H1 (cell line): ENCODE measurements around the gene DPEP2. TPM values are rescaled to one million over a fixed set of nuclear protein-coding genes. Genes with fewer than 3 reads are reported as not detected.

Experiments
- CTCF ChIA-PET: fragments of 300-600 bp; sonication (Branson Sonifier 250); formaldehyde crosslinking; loops from one replicate; lab custom pipeline; 2021; ENCODE audit not compliant: partially characterized antibody; lab: Charles Lee
- POLR2A ChIA-PET: fragments of 300-600 bp; sonication (Branson Sonifier 250); formaldehyde crosslinking; loops from one replicate; lab custom pipeline; 2021; ENCODE audit warnings: inconsistent platforms; ENCODE audit not compliant: partially characterized antibody; lab: Charles Lee
- DNase-seq, 2 experiments: peaks; one replicate each; pipeline versions ENCODE4 v3.0.0 to v3.0.0-alpha.2; 2010 to 2022; ENCODE audit warnings: low spot score in 2 of 2, low read depth in 1 of 2, mixed read lengths in 1 of 2
- FAIRE-seq: peaks from 2 replicates; lab custom pipeline; 2011; peaks lifted over from hg19 to GRCh38; lab: Jason Lieb, UNC
- H2AFZ ChIP-seq: 2 replicates; pipeline ENCODE4 v1.8.1; 2012; ENCODE audit warnings: low read length, inconsistent platforms
- H2AK5ac ChIP-seq: 2 replicates; pipeline ENCODE4 v1.6.1; 2013; ENCODE audit warnings: low read depth, low read length
- H2BK120ac ChIP-seq: replicated peaks from 2 replicates; pipeline ENCODE3; 2013; ENCODE audit warnings: low read depth, low read length, inconsistent platforms
- H2BK12ac ChIP-seq: 2 replicates; pipeline ENCODE4 v1.6.1; 2013; ENCODE audit warnings: low read depth, low read length
- H2BK15ac ChIP-seq: 2 replicates; pipeline ENCODE4 v1.6.1; 2013; ENCODE audit warnings: low read length
- H2BK20ac ChIP-seq: 2 replicates; pipeline ENCODE4 v1.6.1; 2013; ENCODE audit warnings: low read length
- H2BK5ac ChIP-seq: 2 replicates; pipeline ENCODE4 v1.6.1; 2013; ENCODE audit warnings: low read depth, low read length
- H3K14ac ChIP-seq: 2 replicates; pipeline ENCODE4 v1.6.1; 2013; ENCODE audit warnings: inconsistent platforms; ENCODE audit not compliant: insufficient read length
- H3K18ac ChIP-seq: 2 replicates; pipeline ENCODE4 v1.6.1; 2013; ENCODE audit warnings: low read length; ENCODE audit errors: extremely low read depth
- H3K23ac ChIP-seq: 2 replicates; pipeline ENCODE4 v1.6.1; 2013; ENCODE audit warnings: inconsistent platforms; ENCODE audit not compliant: insufficient read length
- H3K23me2 ChIP-seq: 2 replicates; pipeline ENCODE4 v1.6.1; 2013; ENCODE audit warnings: low read depth, low read length
- H3K27ac ChIP-seq: 2 replicates; pipeline ENCODE4 v1.6.1; 2011; ENCODE audit warnings: low read depth, low read length, inconsistent platforms
- H3K27me3 ChIP-seq, 4 experiments: replicated peaks in 1 of 4; 1 replicate in 1 of 4; 2 replicates in 3 of 4; pipeline versions ENCODE4 v1.6.1 to v1.8.1; 2011 to 2013; ENCODE audit warnings: low read length in 3 of 4, mild to moderate bottlenecking in 3 of 4, inconsistent platforms in 2 of 4, mixed read lengths in 2 of 4, moderate library complexity in 1 of 4; ENCODE audit not compliant: control insufficient read depth in 3 of 4, insufficient read depth in 3 of 4; ENCODE audit errors: extremely low read depth in 1 of 4
- H3K36me3 ChIP-seq, 4 experiments: 2 replicates each; pipeline versions ENCODE4 v1.6.1 to v1.8.1; 2011 to 2013; ENCODE audit warnings: mild to moderate bottlenecking in 4 of 4, low read length in 3 of 4, moderate library complexity in 2 of 4, control low read depth in 1 of 4, inconsistent platforms in 1 of 4; ENCODE audit not compliant: insufficient read depth in 4 of 4, control insufficient read depth in 2 of 4
- H3K4ac ChIP-seq: replicated peaks from 2 replicates; pipeline ENCODE3; 2013; ENCODE audit warnings: low read length, low read depth, mixed read lengths, inconsistent platforms; ENCODE audit not compliant: insufficient read length
- H3K4me1 ChIP-seq, 4 experiments: replicated peaks in 1 of 4; 1 replicate in 1 of 4; 2 replicates in 3 of 4; pipeline versions ENCODE4 v1.6.1 to v1.8.1; 2011 to 2013; ENCODE audit warnings: low read length in 3 of 4, inconsistent platforms in 2 of 4, mixed read lengths in 1 of 4; ENCODE audit not compliant: insufficient read depth in 4 of 4, control insufficient read depth in 3 of 4
- H3K4me2 ChIP-seq, 2 experiments: 2 replicates each; pipeline versions ENCODE4 v1.6.1 to v1.8.1; 2011 to 2013; ENCODE audit warnings: low read depth in 2 of 2, low read length in 2 of 2, control low read depth in 1 of 2, inconsistent platforms in 1 of 2, mild to moderate bottlenecking in 1 of 2; ENCODE audit not compliant: insufficient read depth in 1 of 2
- H3K4me3 ChIP-seq, 4 experiments: fragments of 200-600, 300-600 bp in 1 of 4; sonication (generic), shearing (Covaris generic), sonication (Bioruptor Twin) in 1 of 4; 2 replicates each; pipeline versions ENCODE4 v1.5.1 to v1.8.1; 2011 to 2016; ENCODE audit warnings: low read length in 4 of 4, low read depth in 3 of 4, control low read depth in 2 of 4, inconsistent platforms in 2 of 4, mild to moderate bottlenecking in 2 of 4, mixed read lengths in 1 of 4, moderate library complexity in 1 of 4; ENCODE audit not compliant: insufficient read depth in 2 of 4; ENCODE audit errors: extremely low read depth in 1 of 4
- H3K56ac ChIP-seq: replicated peaks from 2 replicates; pipeline ENCODE3; 2013; ENCODE audit warnings: low read depth, mild to moderate bottlenecking, mixed read lengths, low read length, inconsistent platforms; ENCODE audit not compliant: insufficient read length
- H3K79me1 ChIP-seq: 2 replicates; pipeline ENCODE4 v1.6.1; 2013; ENCODE audit warnings: low read depth, low read length, control low read depth
- H3K79me2 ChIP-seq, 2 experiments: 2 replicates each; pipeline versions ENCODE4 v1.6.1 to v1.8.1; 2012 to 2013; ENCODE audit warnings: low read length in 2 of 2, mild to moderate bottlenecking in 2 of 2, inconsistent platforms in 1 of 2; ENCODE audit not compliant: insufficient read depth in 2 of 2, control insufficient read depth in 1 of 2
- H3K9ac ChIP-seq, 4 experiments: replicated peaks in 1 of 4; 1 replicate in 1 of 4; 2 replicates in 3 of 4; pipeline versions ENCODE4 v1.6.1 to v1.8.1; 2011 to 2013; ENCODE audit warnings: low read depth in 3 of 4, low read length in 3 of 4, control low read depth in 2 of 4, mild to moderate bottlenecking in 2 of 4, moderate library complexity in 2 of 4, inconsistent platforms in 1 of 4; ENCODE audit errors: extremely low read depth in 1 of 4
- H3K9me3 ChIP-seq, 2 experiments: 2 replicates each; pipeline versions ENCODE4 v1.6.1 to v1.8.1; 2012 to 2013; ENCODE audit warnings: mild to moderate bottlenecking in 2 of 2, moderate library complexity in 2 of 2, control low read depth in 1 of 2, inconsistent platforms in 1 of 2, low read depth in 1 of 2, low read length in 1 of 2, mixed read lengths in 1 of 2; ENCODE audit not compliant: insufficient read depth in 2 of 2
- H4K20me1 ChIP-seq, 2 experiments: replicated peaks in 1 of 2; 2 replicates each; pipeline versions ENCODE3 to v1.8.1; 2011 to 2013; ENCODE audit warnings: inconsistent platforms in 2 of 2, low read length in 2 of 2, mild to moderate bottlenecking in 1 of 2; ENCODE audit not compliant: insufficient read depth in 2 of 2, control insufficient read depth in 1 of 2
- H4K5ac ChIP-seq: 2 replicates; pipeline ENCODE4 v1.6.1; 2013; ENCODE audit warnings: low read length, low read depth, mixed read lengths, inconsistent platforms; ENCODE audit not compliant: insufficient read length
- H4K8ac ChIP-seq: 2 replicates; pipeline ENCODE4 v1.8.0; 2013; ENCODE audit warnings: mild to moderate bottlenecking, moderate library complexity, low read length, inconsistent platforms; ENCODE audit not compliant: insufficient read depth; ENCODE audit errors: extremely low read depth
- H4K91ac ChIP-seq: replicated peaks from 2 replicates; pipeline ENCODE3; 2013; ENCODE audit warnings: low read length, mixed read lengths, inconsistent platforms; ENCODE audit not compliant: insufficient read length
- CREB1 ChIP-seq: IDR thresholded peaks from 2 replicates; pipeline ENCODE4 v1.6.1; 2012; ENCODE audit warnings: inconsistent platforms
- GABPA ChIP-seq: IDR thresholded peaks from 2 replicates; pipeline ENCODE4 v1.6.1; 2011; ENCODE audit warnings: mild to moderate bottlenecking, low read length, moderate library complexity, borderline replicate concordance; ENCODE audit not compliant: insufficient read depth
- JUN ChIP-seq: IDR thresholded peaks from 2 replicates; pipeline ENCODE4 v1.6.1; 2011; ENCODE audit warnings: low read depth, mild to moderate bottlenecking, improper control_type of control experiment, low read length
- POLR2A ChIP-seq, 2 experiments: IDR thresholded peaks; 1 replicate in 1 of 2; 2 replicates in 1 of 2; pipeline ENCODE4 v1.6.1; 2011; ENCODE audit warnings: low read depth in 2 of 2, low read length in 2 of 2, mild to moderate bottlenecking in 2 of 2; ENCODE audit errors: control extremely low read depth in 1 of 2
- YY1 ChIP-seq: IDR thresholded peaks from 2 replicates; pipeline ENCODE4 v1.6.1; 2011; ENCODE audit warnings: low read depth, mild to moderate bottlenecking, low read length
- WGBS, 2 experiments: shearing (Covaris generic) in 1 of 2; methylation state at CpG; one replicate each; pipeline versions ENCODE4 v1.1.6 to v1.1.7; 2013 to 2015; ENCODE audit warnings: low lambda C conversion rate in 2 of 2, mixed read lengths in 2 of 2, inconsistent platforms in 1 of 2, low coverage in 1 of 2, missing lambda C conversion rate in 1 of 2; ENCODE audit not compliant: insufficient replicate concordance in 2 of 2, insufficient coverage in 1 of 2, insufficient read length in 1 of 2; ENCODE audit errors: extremely low coverage in 1 of 2, missing lambda C conversion rate in 1 of 2; 5-methylcytosine and 5-hydroxymethylcytosine counted together
- polyA plus RNA-seq, 7 experiments: library from polyadenylated mRNA; depleted of rRNA in 3 of 7; stranded (reverse) in 5 of 7; unstranded in 2 of 7; fragments of >200 nt in 5 of 7; fragments of 200-250 nt in 2 of 7; gene quantifications; 1 replicate in 5 of 7; 2 replicates in 1 of 7; 4 replicates in 1 of 7; pipeline versions ENCODE4 v1.2.1 to v1.2.3, GENCODE V29; 2011 to 2013; ENCODE audit warnings: missing spikeins in 2 of 7, mixed read lengths in 2 of 7
- total RNA-seq: library from RNA; stranded (reverse); fragmentation: NEBNext Ultra II Directional; extraction: Animal tissue kit (Norgen Biotek cat#: 25700); gene quantifications from 2 replicates; pipeline ENCODE4 v1.2.1, GENCODE V29; 2021

DPEP2 gene
- total and polyA plus RNA-seq, 2 of the 8 experiments (the other 6 are each of a cell fraction or from before 2014, with no cell fraction given): not detected

GRCh38 chr16:67946966-67947558 lies 52.2 kb downstream of the DPEP2 start:
- TF ChIP-seq POLR2A (IDR thresholded peaks at IDR 0.05; ENCODE audit: control extremely low read depth in 1 of 2, low read depth in 2 of 2, low read length in 2 of 2) (no peak), YY1 (no peak), GABPA (no peak), JUN (no peak), CREB1 (no peak)
- CTCF ChIA-PET: interaction anchor here (0.6 to 27.1 kb wide), 11 partner anchors 8 to 772 kb away, joined by 3 to 623 read pairs (median 4); partner anchors contain the start of genes EDC4, NRN1L, PSKH1 and SLC12A4
- no peak overlapping the region for H2BK12ac ChIP-seq
- no peak overlapping the region; the same call in 1 of the 2 replicates for H4K8ac ChIP-seq
- H3K79me1 ChIP-seq: peaks cover 2% of the 10 kb centered on the region; the same call in 1 of the 2 replicates
- H3K4me2 ChIP-seq: no peak overlapping the region
- POLR2A ChIA-PET: interaction anchor here (0.6 to 8.5 kb wide), 6 partner anchors 12 to 119 kb away, joined by 3 to 47 read pairs (median 4); partner anchors contain the start of gene PSMB10
- H3K27ac ChIP-seq: no peak overlapping the region
- H2AFZ ChIP-seq: no peak overlapping the region
- no peak overlapping the region for H2BK15ac ChIP-seq
- H3K79me2 ChIP-seq: no peaks in the 10 kb centered on the region
- H3K18ac ChIP-seq: no peak overlapping the region
- FAIRE-seq (no peak), DNase-seq (no peak)
- H3K36me3 ChIP-seq: peaks cover 12 to 59% (median 25%) of the 10 kb centered on the region in 4 experiments
- H2BK20ac ChIP-seq: no peak overlapping the region
- peaks cover 12 to 39% of the 10 kb centered on the region in 2 experiments for H4K20me1 ChIP-seq
- H4K5ac ChIP-seq: no peak overlapping the region
- H2BK5ac ChIP-seq: no peak overlapping the region
- WGBS, 2 experiments: 100% methylated on average over 2 of the region's 28 CpGs; no CpG with 5 or more reads in 1 of the 2 experiments
- H2AK5ac ChIP-seq: no peak overlapping the region
- no peaks in the 10 kb centered on the region; a peak in 1 of 7 replicates for H3K4me1 ChIP-seq
- no peak overlapping the region for H3K9ac ChIP-seq
- no peak overlapping the region for H2BK120ac ChIP-seq
- H3K23ac ChIP-seq: no peak overlapping the region
- H3K9me3 ChIP-seq: no peaks in the 10 kb centered on the region
- H3K4me3 ChIP-seq: no peak overlapping the region
- H4K91ac ChIP-seq: no peak overlapping the region
- no peaks in the 10 kb centered on the region for H3K27me3 ChIP-seq
- no peak overlapping the region for H3K4ac ChIP-seq
- H3K23me2 ChIP-seq: peaks cover 3% of the 10 kb centered on the region; the same call in 1 of the 2 replicates
- H3K56ac ChIP-seq: no peak overlapping the region
- H3K14ac ChIP-seq: no peak overlapping the region
